CD14-positive monocyte (primary cell): ENCODE data around the gene GNB2. TPM values are rescaled to one million over a fixed set of nuclear protein-coding genes. Genes with fewer than 3 reads are reported as not detected.
"Not testable (repeated sequence)": the region's sequence is repeated elsewhere in the genome, so short reads cannot be mapped to it uniquely, and the experiment has no call there.

Experiments
- DNase-seq, 3 donors: peaks; one replicate each; pipeline ENCODE4 v3.0.0-alpha.2; 2011 to 2022
- H2AFZ ChIP-seq: 2 replicates; pipeline ENCODE4 v1.6.0; 2012; ENCODE audit warnings: mild to moderate bottlenecking, low read depth, low read length, inconsistent platforms; ENCODE audit not compliant: insufficient read depth, poor library complexity, severe bottlenecking
- H3K27ac ChIP-seq, 2 donors: 1 replicate in 1 of 2; 2 replicates in 1 of 2; pipeline ENCODE4 v1.5.1; 2012 to 2013; ENCODE audit warnings: low read length in 2 of 2, control low read depth in 1 of 2, inconsistent platforms in 1 of 2, low read depth in 1 of 2, mild to moderate bottlenecking in 1 of 2
- H3K27me3 ChIP-seq, 2 donors: one replicate each; pipeline versions ENCODE4 v1.6.0 to v1.6.1; 2011 to 2013; ENCODE audit warnings: low read length in 2 of 2; ENCODE audit not compliant: control insufficient read depth in 2 of 2, insufficient read depth in 2 of 2
- H3K36me3 ChIP-seq, 2 donors: replicated peaks in 1 of 2; 1 replicate in 1 of 2; 2 replicates in 1 of 2; pipeline versions ENCODE4 v1.5.1 to v1.6.1; 2012 to 2013; ENCODE audit warnings: low read length in 2 of 2, control low read depth in 1 of 2, inconsistent platforms in 1 of 2, mild to moderate bottlenecking in 1 of 2; ENCODE audit not compliant: insufficient read depth in 2 of 2, control insufficient read depth in 1 of 2
- H3K4me1 ChIP-seq, 2 donors: 1 replicate in 1 of 2; 2 replicates in 1 of 2; pipeline versions ENCODE4 v1.5.1 to v1.6.1; 2012 to 2013; ENCODE audit warnings: low read length in 2 of 2, control low read depth in 1 of 2, inconsistent platforms in 1 of 2, mild to moderate bottlenecking in 1 of 2, moderate library complexity in 1 of 2; ENCODE audit not compliant: insufficient read depth in 2 of 2, control insufficient read depth in 1 of 2
- H3K4me2 ChIP-seq: replicated peaks from 2 replicates; pipeline ENCODE3; 2012; ENCODE audit warnings: low read length, moderate library complexity, mild to moderate bottlenecking; ENCODE audit not compliant: poor library complexity, severe bottlenecking; ENCODE audit errors: extremely low read depth
- H3K4me3 ChIP-seq, 3 experiments: fragments of 200-600 bp in 1 of 3; sonication (generic) in 1 of 3; replicated peaks in 1 of 3; 1 replicate in 2 of 3; 2 replicates in 1 of 3; pipeline ENCODE4 v1.5.1; 2011 to 2013; ENCODE audit warnings: low read length in 3 of 3, mild to moderate bottlenecking in 3 of 3, control low read depth in 2 of 3, low read depth in 2 of 3, inconsistent platforms in 1 of 3, moderate library complexity in 1 of 3
- H3K79me2 ChIP-seq: 2 replicates; pipeline ENCODE4 v1.6.0; 2012; ENCODE audit warnings: mild to moderate bottlenecking, control low read depth, inconsistent platforms, low read length, moderate library complexity; ENCODE audit not compliant: insufficient read depth
- H3K9ac ChIP-seq: 2 replicates; pipeline ENCODE4 v1.6.0; 2017; ENCODE audit warnings: low read length, mild to moderate bottlenecking; ENCODE audit not compliant: insufficient read depth, poor library complexity, severe bottlenecking
- H3K9me3 ChIP-seq, 2 donors: replicated peaks in 1 of 2; 1 replicate in 1 of 2; 2 replicates in 1 of 2; pipeline versions ENCODE4 v1.5.1 to v1.6.1; 2012 to 2013; ENCODE audit warnings: low read length in 2 of 2, control low read depth in 1 of 2; ENCODE audit not compliant: control insufficient read depth in 1 of 2, insufficient read depth in 1 of 2
- H4K20me1 ChIP-seq: 2 replicates; pipeline ENCODE4 v1.6.0; 2012; ENCODE audit warnings: mild to moderate bottlenecking, low read length, control low read depth, moderate library complexity; ENCODE audit not compliant: insufficient read depth
- H3K27ac Mint-ChIP-seq, 7 donors: one replicate each; pipeline ENCODE4 v1.8.0; 2020; ENCODE audit warnings: mild to moderate bottlenecking in 7 of 7, mixed read lengths in 7 of 7, moderate library complexity in 6 of 7, inconsistent platforms in 2 of 7
- H3K27me3 Mint-ChIP-seq, 3 donors: one replicate each; pipeline ENCODE4 v1.8.0; 2021 to 2022; ENCODE audit warnings: low read depth in 3 of 3, mild to moderate bottlenecking in 3 of 3, mixed read lengths in 3 of 3, moderate library complexity in 3 of 3, inconsistent platforms in 1 of 3
- H3K36me3 Mint-ChIP-seq, 2 donors: one replicate each; pipeline ENCODE4 v1.8.0; 2020; ENCODE audit warnings: mixed read lengths in 2 of 2, inconsistent platforms in 1 of 2, mild to moderate bottlenecking in 1 of 2
- H3K4me1 Mint-ChIP-seq: one replicate; pipeline ENCODE4 v1.8.0; 2020; ENCODE audit warnings: mild to moderate bottlenecking, mixed read lengths
- H3K4me3 Mint-ChIP-seq, 2 donors: one replicate each; pipeline ENCODE4 v1.8.0; 2020; ENCODE audit warnings: mild to moderate bottlenecking in 2 of 2, mixed read lengths in 2 of 2, moderate library complexity in 1 of 2
- H3K9me3 Mint-ChIP-seq, 7 donors: one replicate each; pipeline ENCODE4 v1.8.0; 2020 to 2022; ENCODE audit warnings: mixed read lengths in 7 of 7, mild to moderate bottlenecking in 6 of 7, moderate library complexity in 6 of 7, inconsistent platforms in 2 of 7
- CTCF ChIP-seq: fragments of 200-600 bp; IDR thresholded peaks from one replicate; pipeline ENCODE4 v1.8.0; 2022; ENCODE audit warnings: antibody characterized with exemption, mild to moderate bottlenecking
- WGBS: methylation state at CpG from one replicate; pipeline ENCODE4 v1.1.5; 2013; ENCODE audit warnings: missing lambda C conversion rate; ENCODE audit not compliant: insufficient coverage; 5-methylcytosine and 5-hydroxymethylcytosine counted together
- intact Hi-C, 2 donors: fragments of 100-400 bp; cut with micrococcal nuclease; formaldehyde crosslinking; loops; one replicate each; pipeline versions ENCODE4 v1.15.0 to v1.15.1; 2023
- polyA plus RNA-seq, 3 donors: library from polyadenylated mRNA; depleted of rRNA in 1 of 3; unstranded in 2 of 3; stranded (reverse) in 1 of 3; fragments of 300-500 nt in 2 of 3; fragments of >200 nt in 1 of 3; fragmentation: Illumina TruSeq in 2 of 3; gene quantifications; 1 replicate in 2 of 3; 2 replicates in 1 of 3; pipeline ENCODE4 v1.2.3, GENCODE V29; 2012 to 2021

Gene GNB2
- polyA plus RNA-seq, 3 donors: 90.0 to 436 (median 94.6) TPM

- DNase-seq: no peak
- Histone ChIP-seq H3K79me2 (no peaks in the 10 kb centered on the region), H3K4me1 (no peaks in the 10 kb centered on the region), H3K36me3 (no peaks in the 10 kb centered on the region), H3K9me3 (peaks cover 5 to 6% of the 10 kb centered on the region in 2 donors), H3K27ac (no peak overlapping the region), H3K27me3 (peaks cover 20 to 35% of the 10 kb centered on the region in 2 donors), H2AFZ (no peak overlapping the region), H3K4me2 (no peak overlapping the region), H3K4me3 (no peak overlapping the region), H3K9ac (no peak overlapping the region), H4K20me1 (no peaks in the 10 kb centered on the region)
- no peaks in the 10 kb centered on the region for H3K36me3 Mint-ChIP-seq
- H3K9me3 Mint-ChIP-seq: peaks cover 3 to 22% (median 12%) of the 10 kb centered on the region in 7 donors
- H3K4me3 Mint-ChIP-seq: peak overlapping the region in 1 of 2 donors; percentile 43
- TF ChIP-seq CTCF: no peak
- intact Hi-C loops: no loop called here
- 61% methylated on average over 10 of the region's 25 CpGs for WGBS
- H3K27me3 Mint-ChIP-seq: peaks cover 45 to 55% (median 50%) of the 10 kb centered on the region in 3 donors
- peak overlapping the region in 1 of 7 donors; percentile 10 for H3K27ac Mint-ChIP-seq
- H3K4me1 Mint-ChIP-seq: no peaks in the 10 kb centered on the region
Measured at GRCh38 chr7:100654908-100655831, 18.4 kb upstream of the GNB2 start.

- Mint-ChIP-seq H3K27me3 (peaks cover 42 to 59% (median 55%) of the 10 kb centered on the region in 3 donors), H3K4me3 (peak within 1 kb of the TSS in 1 of 2 donors; percentile 67), H3K36me3 (no peaks in the 10 kb centered on the region), H3K27ac (no peak within 1 kb of the TSS), H3K4me1 (no peaks in the 10 kb centered on the region), H3K9me3 (peaks cover 3 to 22% (median 12%) of the 10 kb centered on the region in 7 donors)
- H2AFZ ChIP-seq: no peak within 1 kb of the TSS
- H3K4me3 ChIP-seq: no peak within 1 kb of the TSS
- H3K9ac ChIP-seq: no peak within 1 kb of the TSS
- peak in 2 of 3 donors; percentile 35 to 45 for DNase-seq
- no peaks in the 10 kb centered on the region for H3K36me3 ChIP-seq
- H3K9me3 ChIP-seq: peaks cover 5 to 6% of the 10 kb centered on the region in 2 donors
- H4K20me1 ChIP-seq: no peaks in the 10 kb centered on the region
- H3K27me3 ChIP-seq: peaks cover 20 to 35% of the 10 kb centered on the region in 2 donors
- H3K79me2 ChIP-seq: no peaks in the 10 kb centered on the region
- no peak for TF ChIP-seq CTCF
- WGBS: 12% methylated on average over 62 of the region's 63 CpGs
- H3K4me1 ChIP-seq: no peaks in the 10 kb centered on the region
- no peak within 1 kb of the TSS for H3K4me2 ChIP-seq
- intact Hi-C loops: no loop called here
- no peak within 1 kb of the TSS for H3K27ac ChIP-seq
Measured at GRCh38 chr7:100655908-100656674, 17.4 kb upstream of the GNB2 start, which contains the start of gene ACTL6B. TSS of gene ACTL6B (minus strand) at chr7:100656448. CDS start at chr7:100656354, 94 bp downstream.

- H3K27ac ChIP-seq, DNase-seq, H3K9me3 Mint-ChIP-seq, H3K36me3 Mint-ChIP-seq, intact Hi-C loops, H3K4me1 ChIP-seq, H3K4me1 Mint-ChIP-seq, H3K79me2 ChIP-seq, H2AFZ ChIP-seq, H3K4me3 ChIP-seq, H3K9me3 ChIP-seq, H3K27ac Mint-ChIP-seq, H3K36me3 ChIP-seq, H3K27me3 ChIP-seq, H3K4me2 ChIP-seq, H4K20me1 ChIP-seq, H3K9ac ChIP-seq: not testable (repeated sequence)
- Mint-ChIP-seq H3K27me3 (peaks cover 17 to 34% (median 28%) of the 10 kb centered on the region in 3 donors), H3K4me3 (peak overlapping the region in 1 of 2 donors; percentile 35)
- WGBS: 91% methylated on average over 10 of the region's 12 CpGs
Measured at GRCh38 chr7:100662194-100662776, 11.3 kb upstream of the GNB2 start.
